SIG-M5 (cell line): ENCODE data around the gene NR3C1.

Experiments
- DNase-seq: peaks from one replicate; lab custom pipeline; 2025; lab: John Stamatoyannopoulos, UW

Gene NR3C1

DNA sequence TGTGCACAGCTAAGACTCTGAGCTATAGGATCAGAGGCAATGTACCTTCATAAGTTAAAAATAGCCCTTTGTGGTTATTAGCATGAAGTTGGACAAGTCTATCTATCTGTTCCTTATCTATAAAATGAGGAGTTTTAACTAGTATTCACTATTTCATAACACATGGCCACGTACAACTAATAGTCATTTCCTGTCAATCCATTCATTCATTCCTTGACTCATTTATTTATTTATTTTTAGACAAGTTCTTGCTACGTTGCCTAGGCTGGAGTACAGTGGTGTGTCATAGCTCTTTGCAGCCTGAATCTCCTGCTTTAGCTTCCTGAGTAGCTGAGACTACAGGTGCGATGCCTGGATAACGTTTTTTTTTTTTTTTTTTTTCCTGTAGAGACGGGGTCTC lies 92.1 kb downstream of the NR3C1 start:
- no peak for DNase-seq

- DNase-seq: no peak
Measured at GRCh38 chr5:143309661-143310431, 93.6 kb downstream of the NR3C1 start.

DNA sequence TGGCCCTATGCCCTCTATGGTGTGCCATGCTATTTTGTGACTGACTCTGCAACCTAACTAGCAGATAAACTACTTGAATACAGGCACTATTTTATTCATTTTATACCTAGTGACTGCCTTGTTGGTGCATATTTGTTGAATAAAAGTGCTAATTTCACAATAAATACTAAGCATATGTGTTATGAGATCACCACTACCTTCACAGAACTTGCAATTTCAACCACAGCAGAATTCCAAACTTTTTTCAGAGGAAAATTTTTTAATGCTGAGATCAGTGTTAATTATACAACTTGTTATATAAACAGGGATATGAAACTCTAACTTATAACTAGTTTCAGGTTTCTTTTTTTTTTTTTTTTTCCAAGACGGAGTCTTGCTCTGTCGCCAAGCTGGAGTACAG lies 94.8 kb downstream of the NR3C1 start:
- DNase-seq: no peak

- DNase-seq: no peak
Measured at GRCh38 chr5:143306040-143306439, 97.4 kb downstream of the NR3C1 start.

DNA sequence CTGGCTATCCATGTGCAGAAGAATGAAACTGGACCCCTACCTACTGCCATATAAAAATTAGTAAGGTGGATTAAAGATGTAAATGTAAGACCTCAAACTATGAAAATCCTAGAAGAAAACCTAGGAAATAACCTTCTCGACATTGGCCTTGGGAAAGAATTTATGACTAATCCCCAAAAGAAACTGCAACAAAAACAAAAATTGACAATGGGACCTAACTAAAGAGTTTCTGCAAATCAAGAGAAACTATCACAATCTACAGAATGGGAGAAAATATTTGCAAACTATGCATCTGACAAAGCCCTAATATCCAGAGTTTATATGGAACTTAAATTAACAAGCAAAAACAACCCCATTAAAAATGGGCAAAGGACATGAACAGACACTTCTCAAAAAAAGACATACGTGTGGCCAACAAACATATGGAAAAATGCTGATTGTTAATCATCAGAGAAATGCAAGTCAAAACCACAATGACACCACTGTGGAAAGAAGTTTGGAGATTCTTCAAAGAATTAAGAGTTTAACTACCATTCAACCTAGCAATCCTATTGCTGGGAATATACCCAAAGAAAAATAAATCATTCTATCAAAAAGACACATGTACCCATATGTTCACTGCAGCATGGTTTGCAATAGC lies 98.5 kb downstream of the NR3C1 start:
- no peak for DNase-seq

DNA sequence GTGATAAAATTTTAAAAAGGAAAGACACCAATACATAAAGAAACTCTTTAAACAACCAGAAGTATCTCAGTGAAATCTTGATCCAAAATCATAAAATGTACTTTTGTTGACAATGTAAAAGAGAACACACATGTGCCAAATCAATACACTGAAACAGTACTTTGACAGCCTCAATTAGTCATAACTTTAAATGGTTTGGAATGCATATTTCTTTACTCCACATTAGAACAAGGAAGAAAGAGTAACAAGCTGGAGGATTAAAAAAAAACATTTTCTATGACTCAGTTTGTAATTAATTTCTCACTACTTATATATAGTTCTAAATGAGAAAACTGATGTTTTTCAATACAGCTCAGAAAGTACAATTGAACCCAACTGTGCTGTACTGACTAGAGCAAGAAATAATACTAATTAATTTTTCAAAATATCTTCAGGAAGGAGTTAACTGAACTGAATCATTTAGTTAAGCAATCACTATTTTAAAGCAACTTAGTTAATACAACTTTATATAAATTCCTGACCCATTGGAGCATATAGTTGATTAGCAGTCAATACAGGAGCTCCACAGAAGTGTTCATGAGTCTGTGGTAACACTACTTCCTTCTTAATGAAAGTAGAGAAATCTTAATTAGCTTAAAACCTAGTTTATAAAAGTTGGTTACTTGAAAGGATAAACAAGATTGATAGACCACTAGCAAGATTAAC lies 101.0 kb downstream of the NR3C1 start:
- DNase-seq: no peak

GRCh38 chr5:143297756-143298155 lies 105.7 kb downstream of the NR3C1 start:
- DNase-seq: no peak

- DNase-seq: no peak
Measured at GRCh38 chr5:143290125-143290524, 113.4 kb downstream of the NR3C1 start.

GRCh38 chr5:143284521-143284920 lies 119.0 kb downstream of the NR3C1 start:
- DNase-seq: no peak

- DNase-seq: no peak
Measured at GRCh38 chr5:143284002-143284401, 119.5 kb downstream of the NR3C1 start.

DNA sequence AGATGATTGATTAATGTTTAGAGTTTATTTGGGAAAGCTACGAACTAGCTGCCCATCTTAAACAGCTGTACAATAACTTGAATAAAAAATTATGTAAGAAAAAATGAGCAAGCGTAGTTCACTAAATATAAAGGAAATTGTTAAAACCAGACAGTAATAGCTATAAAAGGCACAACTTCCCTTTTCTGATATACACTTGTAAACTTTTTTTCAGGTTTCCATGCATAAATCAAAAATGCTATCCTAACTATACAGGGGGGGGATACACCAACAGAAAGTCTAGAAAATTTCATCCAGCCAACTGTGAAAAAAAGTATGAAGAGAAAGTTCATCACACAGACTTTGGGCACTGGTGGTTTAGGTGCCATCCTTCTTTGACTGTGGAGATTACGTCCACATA lies 122.3 kb downstream of the NR3C1 start:
- no peak for DNase-seq

GRCh38 chr5:143279698-143280097 lies 123.8 kb downstream of the NR3C1 start:
- DNase-seq: no peak

DNA sequence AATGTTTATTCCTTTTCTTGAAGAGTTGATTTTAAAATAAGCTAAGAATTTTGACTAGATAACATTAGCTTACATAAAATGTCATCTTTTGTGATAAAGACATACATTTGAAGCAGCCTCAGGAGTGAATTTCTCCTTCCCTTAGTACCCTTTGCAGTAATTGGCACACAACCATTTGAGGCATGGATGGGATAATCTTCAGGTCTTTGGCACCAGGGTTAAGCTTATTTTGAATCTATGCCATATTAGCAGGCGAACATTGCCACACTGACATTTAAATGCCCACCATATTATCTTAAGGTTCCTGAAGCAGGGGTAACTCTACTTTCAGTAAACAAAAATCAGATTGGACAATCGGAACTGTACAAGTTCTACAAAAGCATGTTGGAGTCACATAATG lies 126.0 kb downstream of the NR3C1 start:
- no peak for DNase-seq

GRCh38 chr5:143275512-143276363 lies 127.7 kb downstream of the NR3C1 start:
- DNase-seq: no peak

DNA sequence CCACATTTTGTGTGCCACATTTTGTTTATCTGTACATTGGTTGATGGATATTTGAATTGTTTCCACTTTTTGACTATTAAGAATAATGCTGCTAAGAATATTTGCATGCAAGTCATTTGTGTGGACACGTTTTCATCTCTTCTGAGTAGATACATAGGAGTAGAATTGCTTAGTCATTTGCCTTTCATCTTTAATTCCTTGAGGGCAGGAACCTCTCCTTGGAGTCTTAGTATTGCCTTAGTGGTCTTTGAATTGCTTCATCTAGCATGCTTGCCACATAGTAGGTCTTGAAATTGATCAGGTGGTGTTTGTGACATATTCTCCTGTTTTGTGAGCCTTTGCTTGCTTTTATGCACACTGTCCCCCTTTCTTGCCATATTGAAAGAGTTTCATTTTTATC lies 128.5 kb downstream of the NR3C1 start:
- no peak for DNase-seq

GRCh38 chr5:143271431-143271830 lies 132.1 kb downstream of the NR3C1 start:
- DNase-seq: no peak

GRCh38 chr5:143268388-143268787 lies 135.1 kb downstream of the NR3C1 start:
- no peak for DNase-seq

DNA sequence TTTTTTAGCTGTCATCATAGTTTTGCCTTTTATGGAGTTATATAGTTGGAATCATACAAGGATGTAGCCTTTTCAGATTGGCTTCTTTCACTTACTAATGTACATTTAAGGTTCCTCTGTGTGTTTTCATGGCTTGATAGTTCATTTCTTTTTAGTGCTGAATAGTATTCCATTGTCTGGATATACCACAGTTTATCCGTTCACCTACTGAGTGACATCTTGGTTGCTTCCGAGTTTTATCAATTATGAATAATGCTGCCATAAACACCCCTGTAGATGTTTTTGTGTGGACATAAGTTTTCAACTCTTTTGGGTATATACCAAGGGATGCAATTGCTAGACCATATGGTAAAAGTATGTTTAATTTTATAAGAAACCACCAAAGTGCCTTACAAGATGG lies 136.3 kb downstream of the NR3C1 start:
- DNase-seq: no peak

GRCh38 chr5:143265995-143266394 lies 137.5 kb downstream of the NR3C1 start:
- DNase-seq: no peak

DNA sequence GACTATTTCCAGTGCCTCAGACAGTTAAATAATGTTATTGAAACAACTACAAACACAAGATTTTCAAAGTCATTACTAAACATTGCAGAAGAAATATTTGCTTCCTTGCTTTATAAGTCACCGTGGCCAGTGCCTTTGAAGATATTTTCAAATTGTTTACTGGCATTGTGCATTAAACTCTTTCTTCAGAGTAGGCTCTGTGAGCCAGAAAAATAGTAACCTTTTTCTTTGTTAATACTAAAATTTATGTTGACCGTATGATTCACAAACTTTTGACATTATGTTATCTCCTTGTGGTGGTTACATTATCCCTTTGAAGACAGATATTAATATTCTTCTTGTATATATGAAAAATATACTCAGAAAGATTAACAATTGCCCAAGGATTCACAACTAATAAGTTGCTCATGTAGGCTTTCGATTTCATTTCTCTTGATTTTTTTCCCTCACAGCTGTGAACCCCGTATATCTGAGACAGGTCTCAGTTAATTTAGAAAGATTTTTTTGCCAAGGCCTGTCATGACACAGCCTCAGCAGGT lies 140.1 kb downstream of the NR3C1 start:
- no peak for DNase-seq

- DNase-seq: no peak
Measured at GRCh38 chr5:143262393-143263174, 140.9 kb downstream of the NR3C1 start.
